ENCODE data around the gene LAMTOR4. TPM values are rescaled to one million over a fixed set of nuclear protein-coding genes. Genes with fewer than 3 reads are reported as not detected.

The LAMTOR4 gene
- total and polyA plus RNA-seq, 2 of the 13 experiments (the other 11 are each of a cell fraction or from before 2014, with no cell fraction given) = 115 to 118 TPM

- TF ChIP-seq SUZ12 (IDR thresholded peaks at IDR 0.05; ENCODE audit: low read depth, low read length) (no peak), ARID5B (CRISPR knock-in tag; IDR thresholded peaks at IDR 0.05) (peak; percentile 56; the same call in 1 of the 2 replicates), REL (CRISPR knock-in tag; conservative IDR thresholded peaks at IDR 0.05) (no peak), TEAD2 (CRISPR knock-in tag; IDR thresholded peaks at IDR 0.05) (no peak), ZNF24 (IDR thresholded peaks at IDR 0.05) (peak; percentile 30; the same call in 1 of the 2 replicates), MBD4 (IDR thresholded peaks at IDR 0.05; ENCODE audit: borderline replicate concordance, low read length) (no peak), MYC (CRISPR knock-in tag; IDR thresholded peaks at IDR 0.05; ENCODE audit: borderline replicate concordance) (peak; percentile 26; the same call in 1 of the 2 replicates), ZNF274 (CRISPR knock-in tag; IDR thresholded peaks at IDR 0.05) (0 out of 2 replicates have a peak, but pooled peaks have one; percentile 33), ZNF816 (CRISPR knock-in tag; IDR thresholded peaks at IDR 0.05; ENCODE audit: borderline replicate concordance) (peak; percentile 61; the same call in 1 of the 2 replicates), BATF2 (CRISPR knock-in tag; IDR thresholded peaks at IDR 0.05) (no peak), WIZ (CRISPR knock-in tag; IDR thresholded peaks at IDR 0.05) (peak; percentile 30; the same call in 1 of the 2 replicates), YY1 (IDR thresholded peaks at IDR 0.05; ENCODE audit: insufficient read depth, insufficient replicate concordance, low read depth, low read length) (peak; percentile 75)
Measured at GRCh38 chr7:100158229-100159098, 9.7 kb downstream of the LAMTOR4 start, which contains the start of gene TRAPPC14 (continued).
